GM12878 (cell line): ENCODE data around the gene DNAJC4. TPM values are rescaled to one million over a fixed set of nuclear protein-coding genes. Genes with fewer than 3 reads are reported as not detected.
A peak's percentile ranks its signal among the peaks of the same experiment; 100 is the strongest.

Experiments used
- ATAC-seq: fragments of 200-7000 bp; cut with Tn5 transposase; 3 replicates; pipeline ENCODE4 v1.9.1; 2020; ENCODE audit warnings: mild to moderate bottlenecking, moderate library complexity
- BruUV-seq: library from RNA; stranded (reverse); fragments of 400-500 nt; replicated peaks from 2 replicates; lab custom pipeline; 2021; lab: Mats Ljungman, UMichigan
- CTCF ChIA-PET: fragments of 300-600 bp; sonication (Branson Sonifier 250); formaldehyde crosslinking; extraction: SDS; loops from one replicate; lab custom pipeline; 2021; ENCODE audit warnings: inconsistent platforms; lab: Yijun Ruan, JAX
- POLR2A ChIA-PET: fragments of 350-600 bp; formaldehyde crosslinking; extraction: SDS; loops from one replicate; lab custom pipeline; 2021; ENCODE audit warnings: inconsistent platforms; lab: Charles Lee
- RAD21 ChIA-PET: fragments of 300-600 bp; sonication (Branson Sonifier 250); formaldehyde crosslinking; loops from one replicate; lab custom pipeline; 2023; ENCODE audit warnings: antibody characterized with exemption; ENCODE audit not compliant: unreplicated experiment; lab: Charles Lee
- SMC1A ChIA-PET: fragments of 300-600 bp; sonication (Branson Sonifier 250); formaldehyde crosslinking; loops from one replicate; lab custom pipeline; 2023; ENCODE audit not compliant: unreplicated experiment, uncharacterized antibody; lab: Charles Lee
- DNase-seq: peaks from one replicate; pipeline ENCODE4 v3.0.0-alpha.2; 2011; ENCODE audit warnings: low read depth, low spot score
- FAIRE-seq: peaks from 3 replicates; lab custom pipeline; 2011; peaks lifted over from hg19 to GRCh38; lab: Jason Lieb, UNC
- H2AFZ ChIP-seq: 2 replicates; pipeline ENCODE4 v1.6.0; 2011; ENCODE audit warnings: low read depth, low read length, control low read depth; ENCODE audit not compliant: control insufficient read depth
- H3K27ac ChIP-seq: 2 replicates; pipeline ENCODE4 v1.5.1; 2011; ENCODE audit warnings: control low read depth; ENCODE audit not compliant: control insufficient read depth, insufficient read depth
- H3K27me3 ChIP-seq, 2 experiments: replicated peaks in 1 of 2; 2 replicates each; pipeline versions ENCODE4 v1.6.0 to v1.6.1; 2011; ENCODE audit warnings: low read length in 1 of 2; ENCODE audit not compliant: control insufficient read depth in 2 of 2, insufficient read depth in 2 of 2
- H3K36me3 ChIP-seq, 2 experiments: 2 replicates each; pipeline ENCODE4 v1.5.1; 2011; ENCODE audit warnings: low read length in 1 of 2; ENCODE audit not compliant: control insufficient read depth in 2 of 2, insufficient read depth in 2 of 2
- H3K4me1 ChIP-seq: 2 replicates; pipeline ENCODE4 v1.6.1; 2011; ENCODE audit warnings: mild to moderate bottlenecking, low read length, moderate library complexity, mixed read lengths; ENCODE audit not compliant: control insufficient read depth, insufficient read depth
- H3K4me2 ChIP-seq: 2 replicates; pipeline ENCODE4 v1.6.0; 2011; ENCODE audit warnings: control low read depth; ENCODE audit not compliant: control insufficient read depth, insufficient read depth
- H3K4me3 ChIP-seq: fragments of 200-600 bp; sonication (generic); 2 replicates; pipeline ENCODE4 v1.5.1; 2016
- H3K79me2 ChIP-seq: 2 replicates; pipeline ENCODE4 v1.6.0; 2011; ENCODE audit warnings: low read length; ENCODE audit not compliant: control insufficient read depth, insufficient read depth
- H3K9ac ChIP-seq: 2 replicates; pipeline ENCODE4 v1.8.0; 2011; ENCODE audit warnings: low read length, control low read depth, mixed read lengths; ENCODE audit not compliant: control insufficient read depth, insufficient read depth
- H3K9me3 ChIP-seq: replicated peaks from 3 replicates; pipeline ENCODE4 v1.5.1; 2011; ENCODE audit warnings: mild to moderate bottlenecking, low read length; ENCODE audit not compliant: control insufficient read depth, insufficient read depth
- H4K20me1 ChIP-seq: 2 replicates; pipeline ENCODE4 v1.6.0; 2011; ENCODE audit not compliant: control insufficient read depth, insufficient read depth
- ATF2 ChIP-seq: IDR thresholded peaks from 2 replicates; pipeline ENCODE4 v1.6.1; 2012; ENCODE audit warnings: low read length, inconsistent platforms
- IRF4 ChIP-seq: IDR thresholded peaks from 2 replicates; pipeline ENCODE4 v1.6.1; 2011; ENCODE audit warnings: low read depth, low read length
- IRF5 ChIP-seq: fragments of 450-650 bp; IDR thresholded peaks from 2 replicates; pipeline ENCODE4 v1.6.1; 2017; ENCODE audit warnings: borderline replicate concordance
- MAX ChIP-seq: IDR thresholded peaks from 2 replicates; pipeline ENCODE4 v1.6.1; 2012; ENCODE audit warnings: low read depth, low read length, improper control_type of control experiment
- MEF2A ChIP-seq: IDR thresholded peaks from 2 replicates; pipeline ENCODE4 v1.6.1; 2011; ENCODE audit warnings: low read depth, mild to moderate bottlenecking, low read length, moderate library complexity; ENCODE audit not compliant: insufficient read depth
- MLLT1 ChIP-seq: fragments of 450-650 bp; IDR thresholded peaks from 2 replicates; pipeline ENCODE4 v1.6.1; 2016; ENCODE audit warnings: mild to moderate bottlenecking
- SMAD1 ChIP-seq: fragments of 450-650 bp; IDR thresholded peaks from 2 replicates; pipeline ENCODE4 v1.6.1; 2018; ENCODE audit warnings: mild to moderate bottlenecking, low read depth; ENCODE audit not compliant: partially characterized antibody
- SUPT20H ChIP-seq: IDR thresholded peaks from 2 replicates; pipeline ENCODE4 v1.6.1; 2011; ENCODE audit warnings: low read depth, mild to moderate bottlenecking, low read length, moderate library complexity, borderline replicate concordance; ENCODE audit not compliant: control insufficient read depth
- USF1 ChIP-seq: IDR thresholded peaks from 2 replicates; pipeline ENCODE4 v1.6.1; 2011; ENCODE audit warnings: borderline replicate concordance, low read depth, mild to moderate bottlenecking, moderate library complexity, mixed read lengths, low read length; ENCODE audit not compliant: insufficient read depth; ENCODE audit errors: extremely low read length
- WGBS: methylation state at CpG from one replicate; pipeline ENCODE4 v1.1.6; 2016; ENCODE audit warnings: low lambda C conversion rate; ENCODE audit not compliant: insufficient replicate concordance, insufficient coverage; ENCODE audit errors: missing lambda C conversion rate; 5-methylcytosine and 5-hydroxymethylcytosine counted together
- in situ Hi-C: fragments of 300-500 bp; cut with MboI; formaldehyde crosslinking; loops from 9 replicates; pipeline ENCODE4 v1.14.3; 2018; ENCODE audit warnings: mixed read lengths
- intact Hi-C: fragments of 100-400 bp; cut with micrococcal nuclease; formaldehyde crosslinking; loops from one replicate; pipeline ENCODE4 v1.14.2; 2022; ENCODE audit not compliant: unreplicated experiment
- polyA plus RNA-seq, 11 experiments: library from polyadenylated mRNA; depleted of rRNA in 4 of 11; unstranded in 6 of 11; stranded (reverse) in 5 of 11; fragments of >200 nt; fragmentation: Nextera tagmentation in 4 of 11; fragmentation: Illumina TruSeq in 1 of 11; extraction: Ambion mirVana in 4 of 11; extraction: Trizol in 1 of 11; gene quantifications; 1 replicate in 1 of 11; 2 replicates in 10 of 11; pipeline versions ENCODE4 v1.2.1 to v1.2.3, GENCODE V29; 2011 to 2016; ENCODE audit warnings: inconsistent platforms in 2 of 11, missing spikeins in 2 of 11, low read depth in 1 of 11
- total RNA-seq, 4 experiments: library from RNA; depleted of rRNA in 3 of 4; stranded (reverse); fragments of >200 nt in 3 of 4; fragmentation: Illumina TruSeq in 1 of 4; extraction: Trizol in 1 of 4; gene quantifications; 2 replicates each; pipeline versions ENCODE4 v1.2.1 to v1.2.3, GENCODE V29; 2013 to 2021

DNAJC4 gene
- total and polyA plus RNA-seq, 10 of the 15 experiments (the other 5 are each of a cell fraction or from before 2014, with no cell fraction given), result 3.7 to 64.9 (median 30.1) TPM

- in situ Hi-C loops (no loop called here), intact Hi-C loops (no loop called here)
- Histone ChIP-seq H3K27ac (peak overlapping the region; percentile 42), H3K36me3 (no peaks in the 10 kb centered on the region), H2AFZ (peak overlapping the region; percentile 82), H3K4me2 (peak overlapping the region; percentile 85), H3K9me3 (no peaks in the 10 kb centered on the region), H3K4me3 (peak overlapping the region; percentile 5; the same call in 1 of the 2 replicates), H4K20me1 (peaks cover 3% of the 10 kb centered on the region; the same call in 1 of the 2 replicates), H3K9ac (peak overlapping the region; percentile 18; the same call in 1 of the 2 replicates), H3K4me1 (peaks cover 28% of the 10 kb centered on the region), H3K79me2 (peaks cover 22% of the 10 kb centered on the region), H3K27me3 (no peaks in the 10 kb centered on the region)
- ATAC-seq (peak; percentile 13), DNase-seq (no peak), FAIRE-seq (no peak)
- CTCF ChIA-PET, result interaction anchor here (0.6 to 1.7 kb wide), 8 partner anchors 12 to 507 kb away, joined by 3 to 5 read pairs (median 3); partner anchors contain the start of genes MACROD1 and PRDX5
- POLR2A ChIA-PET, result interaction anchor here (0.6 to 1.3 kb wide), 5 partner anchors 9 to 1414 kb away, joined by 3 to 8 read pairs (median 3); partner anchors contain the start of genes FERMT3, NUDT22 and TRPT1
- RAD21 ChIA-PET, result interaction anchor here (0.8 to 1.6 kb wide), 2 partner anchors 17 to 23 kb away, joined by 3 to 8 read pairs; no protein-coding TSS in a partner anchor
- BruUV-seq, result no TSS peak
- SMC1A ChIA-PET, result interaction anchor here (0.7 kb wide), 1 partner anchor 43 kb away, joined by 4 read pairs; no protein-coding TSS in a partner anchor
- 91% methylated on average over 17 of the region's 17 CpGs for WGBS
- peak; percentile 20; the same call in 1 of the 2 replicates for TF ChIP-seq MAX
- no peak for TF ChIP-seq ATF2
- TF ChIP-seq USF1, result peak; percentile 96
- peak; percentile 38; the same call in 1 of the 2 replicates for TF ChIP-seq MLLT1
- TF ChIP-seq IRF5, result no peak
- peak; percentile 72; the same call in 1 of the 2 replicates for TF ChIP-seq MEF2A
- TF ChIP-seq SMAD1, result no peak
- no peak for TF ChIP-seq SUPT20H
- 0 out of 2 replicates have a peak, but pooled peaks have one; percentile 22 for TF ChIP-seq IRF4
Observed at GRCh38 chr11:64181506-64182411, 48.6 kb upstream of the DNAJC4 start.
